NCI-H2171 (cell line): ENCODE measurements around the gene DRAP1.
A peak's percentile ranks its signal among the peaks of the same experiment; 100 is the strongest.

Experiments
- DNase-seq: peaks from one replicate; lab custom pipeline; 2025; lab: John Stamatoyannopoulos, UW

DRAP1 gene

DNA sequence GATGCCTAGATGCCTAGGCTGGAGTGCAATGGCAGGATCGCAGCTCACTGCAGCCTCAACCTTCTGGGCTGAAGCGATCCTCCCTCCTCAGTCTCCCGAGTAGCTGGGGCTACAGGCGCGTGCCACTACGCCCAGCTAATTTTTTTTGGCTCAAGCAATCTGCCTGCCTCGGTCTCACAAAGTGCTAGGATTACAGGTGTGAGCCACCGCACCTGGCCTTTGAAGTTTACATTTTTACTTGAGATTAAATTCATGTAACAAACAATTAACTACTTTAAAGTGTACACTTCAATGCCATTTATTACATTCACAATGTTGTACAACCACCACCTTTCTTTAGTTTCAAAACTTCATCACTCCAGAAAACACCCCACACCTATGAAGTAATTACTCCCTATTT is 15.5 kb upstream of the DRAP1 start:
- DNase-seq: no peak

DNA sequence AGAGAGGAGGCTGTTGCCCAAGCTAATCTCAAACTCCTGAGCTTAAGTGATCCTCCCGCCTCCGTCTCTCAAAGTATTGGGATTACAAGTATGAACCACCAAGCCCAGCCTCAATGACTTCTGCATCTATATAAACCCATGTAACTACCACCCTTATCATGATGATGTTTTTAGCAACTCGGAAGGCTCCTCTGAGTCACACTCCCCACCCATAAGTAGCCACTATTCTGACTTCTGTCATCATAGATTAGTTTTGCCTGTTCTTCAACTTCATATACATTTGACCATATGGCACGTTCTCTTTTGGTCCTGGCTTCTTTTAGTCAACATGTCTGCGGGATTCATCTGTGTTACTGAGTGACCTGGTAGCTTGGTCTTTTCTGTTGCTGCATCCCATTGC is 12.6 kb upstream of the DRAP1 start:
- no peak for DNase-seq

DNA sequence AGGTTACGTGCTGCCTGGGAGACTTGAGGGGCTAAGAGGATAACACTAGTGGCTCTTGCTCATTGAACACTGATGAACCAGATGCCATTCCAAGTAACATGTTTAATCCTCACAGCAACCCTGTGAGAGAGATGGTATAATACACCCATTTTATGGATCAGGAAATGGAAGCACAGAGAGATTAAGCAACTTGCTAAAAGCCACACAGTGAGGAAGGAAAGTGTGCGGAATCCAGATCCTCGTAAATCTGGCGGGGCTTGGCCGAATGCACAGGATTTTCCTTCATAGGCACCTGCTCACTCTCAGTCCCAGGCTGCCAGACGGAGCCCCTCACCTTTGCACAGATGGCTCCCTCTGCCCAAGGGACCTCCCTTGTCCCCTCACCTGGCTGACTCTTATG is 11.3 kb upstream of the DRAP1 start:
- peak; percentile 50 for DNase-seq

DNA sequence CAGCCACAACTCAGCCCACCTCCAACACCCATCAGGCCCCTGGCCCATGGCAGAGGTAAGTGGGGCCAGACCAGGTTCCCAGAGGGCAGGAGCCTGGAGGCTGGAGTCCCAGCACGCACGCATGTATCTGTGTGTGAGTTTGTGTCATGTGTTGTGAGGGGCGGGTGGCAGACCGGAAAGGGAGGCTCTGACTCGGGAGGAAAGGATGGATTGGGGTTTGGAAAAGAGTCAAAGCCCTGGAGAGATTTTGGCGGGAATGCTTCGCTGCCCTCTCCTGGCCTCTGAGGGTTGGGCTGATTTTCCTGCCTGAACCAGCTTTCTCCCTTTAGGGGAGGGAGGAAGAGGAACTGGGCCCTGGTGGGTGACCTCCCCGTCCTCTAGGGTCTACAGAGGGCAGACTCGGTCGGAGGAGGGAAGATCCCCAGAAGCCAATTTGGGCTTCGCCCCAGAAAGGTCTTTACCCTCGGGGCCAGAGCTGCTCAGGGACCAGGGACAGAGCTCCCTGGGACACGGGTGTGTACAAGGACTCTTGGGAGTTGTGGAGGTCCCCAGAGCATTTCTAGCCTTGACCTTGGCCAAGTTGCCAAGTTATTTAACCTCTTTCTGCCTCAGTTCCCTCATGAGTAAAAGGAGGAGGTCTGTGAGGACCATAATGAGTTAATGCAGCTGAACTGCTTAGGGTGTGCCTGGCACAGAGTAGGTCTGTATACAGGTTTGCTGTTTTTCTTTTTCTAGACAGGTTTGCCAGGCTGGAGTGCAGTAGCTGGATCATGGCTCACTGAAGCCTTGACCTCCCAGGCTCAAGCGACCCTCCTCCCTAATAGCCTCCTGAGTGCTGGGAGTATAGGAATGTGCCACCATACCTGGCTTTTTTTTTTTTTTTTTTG is 7.3 kb upstream of the DRAP1 start:
- DNase-seq: no peak

DNA sequence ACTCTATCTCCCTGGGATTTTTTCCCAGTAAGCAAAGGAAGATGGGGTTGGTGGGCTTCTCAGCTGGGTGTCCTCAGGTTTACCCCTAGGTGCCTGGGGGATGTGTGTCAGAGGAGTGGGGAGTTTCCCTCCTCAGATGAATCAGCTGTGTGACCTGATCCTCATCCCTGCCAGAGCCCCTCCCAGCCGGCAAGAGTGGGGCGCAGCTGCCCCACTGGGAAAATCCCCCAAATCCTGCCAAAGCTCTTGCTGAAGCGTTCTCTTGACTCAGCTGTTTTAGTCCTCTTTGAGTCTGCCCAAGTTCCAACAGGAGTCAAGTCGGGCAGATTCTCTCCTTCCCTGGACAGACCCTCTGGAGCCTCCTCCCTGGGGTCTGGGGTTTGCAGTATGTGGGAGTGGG is 6.4 kb upstream of the DRAP1 start:
- DNase-seq: no peak

DNA sequence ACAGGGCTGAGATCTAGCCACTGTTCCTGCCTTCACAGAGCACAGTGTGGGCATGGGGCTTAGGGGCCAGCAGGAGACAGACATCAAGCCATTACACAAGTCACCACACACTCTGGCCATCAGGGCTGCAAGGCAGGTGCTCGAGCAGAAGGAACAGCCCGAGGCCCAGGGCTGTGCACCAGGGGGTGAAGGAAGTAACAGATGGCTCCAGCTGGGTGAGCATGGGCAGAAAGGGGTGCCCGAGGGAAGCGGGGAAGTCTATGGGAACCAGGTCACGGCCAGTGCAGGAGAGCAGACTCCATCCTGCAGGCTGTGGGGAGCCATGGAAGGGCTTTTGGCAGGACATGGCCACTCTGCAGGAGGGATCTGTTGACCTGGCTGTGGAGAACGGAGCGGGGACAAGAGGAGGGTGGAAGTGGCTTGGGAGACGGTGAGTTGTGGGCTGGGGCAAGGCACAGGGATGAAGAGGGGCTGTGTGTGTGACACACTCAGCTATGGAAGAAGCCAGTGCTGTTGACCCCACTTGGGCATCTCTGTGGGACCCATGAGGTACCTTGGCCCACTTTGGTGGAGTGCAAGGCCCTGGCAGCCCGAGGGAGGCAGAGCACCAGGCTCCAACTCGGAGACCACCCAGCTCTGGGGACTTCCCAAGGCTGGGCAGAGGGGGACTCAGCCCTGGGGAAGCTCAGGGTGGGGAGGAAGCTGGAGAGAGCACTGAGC is 4.0 kb upstream of the DRAP1 start:
- DNase-seq: peak; percentile 39

DNA sequence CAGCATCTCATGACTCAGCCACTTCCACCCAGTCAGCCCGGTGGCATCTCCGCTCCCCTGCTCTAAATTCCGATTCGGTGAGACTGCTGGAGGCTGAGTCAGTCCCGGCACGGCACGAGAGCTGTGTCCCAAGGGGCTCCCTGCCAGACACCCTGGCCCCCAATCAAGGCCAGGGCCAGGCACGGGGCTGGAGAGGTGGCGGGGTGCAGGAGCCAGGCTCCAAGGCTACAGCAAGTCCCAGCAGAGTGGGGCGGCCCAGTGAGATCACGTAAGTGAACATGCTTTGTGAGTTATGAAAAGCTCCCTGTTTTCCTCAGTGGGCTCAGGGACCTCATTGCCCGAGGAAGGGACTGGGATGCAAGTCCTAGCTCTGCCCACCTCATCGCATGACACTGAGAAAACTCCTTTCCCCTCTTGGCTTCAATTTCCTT is 3.4 kb upstream of the DRAP1 start:
- no peak for DNase-seq

DNA sequence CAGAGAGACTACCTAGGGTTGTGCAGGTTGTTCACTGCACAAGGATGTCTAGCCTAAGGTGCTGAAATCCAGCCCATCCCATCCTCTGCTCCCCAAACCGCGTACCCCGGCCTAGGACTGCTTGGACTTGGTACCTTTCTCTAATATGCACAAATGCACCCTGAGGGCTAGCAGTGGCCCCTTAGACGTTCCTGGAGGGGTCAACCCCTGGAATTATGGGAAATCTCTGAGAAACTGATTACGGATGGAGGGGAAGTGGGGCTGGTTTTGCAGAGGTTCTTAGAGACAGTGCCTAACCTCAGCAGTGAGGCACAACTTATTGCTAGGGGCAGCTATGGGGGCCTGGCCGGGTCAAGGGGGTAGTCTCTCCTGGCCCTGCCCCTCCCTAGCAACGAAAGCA is 2.8 kb upstream of the DRAP1 start:
- no peak for DNase-seq

DNA sequence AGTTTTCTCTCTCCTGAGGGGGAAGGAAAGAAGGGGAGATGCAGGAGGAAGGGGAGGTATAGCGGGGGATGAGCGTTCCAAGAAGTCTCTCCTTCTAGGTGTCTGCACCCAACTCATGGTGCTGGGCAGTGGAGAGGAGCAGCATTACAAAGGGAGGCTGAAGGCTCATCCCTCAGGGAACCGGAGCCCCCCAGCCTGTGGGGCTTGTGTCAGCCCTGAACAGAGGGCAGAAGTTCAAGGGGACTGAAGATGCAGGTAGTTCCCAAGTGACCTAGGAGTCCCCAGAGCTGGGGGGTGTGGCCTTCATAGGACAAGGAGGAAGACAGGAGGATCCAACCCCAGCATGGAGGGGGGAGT is 2.2 kb upstream of the DRAP1 start:
- no peak for DNase-seq

DNA sequence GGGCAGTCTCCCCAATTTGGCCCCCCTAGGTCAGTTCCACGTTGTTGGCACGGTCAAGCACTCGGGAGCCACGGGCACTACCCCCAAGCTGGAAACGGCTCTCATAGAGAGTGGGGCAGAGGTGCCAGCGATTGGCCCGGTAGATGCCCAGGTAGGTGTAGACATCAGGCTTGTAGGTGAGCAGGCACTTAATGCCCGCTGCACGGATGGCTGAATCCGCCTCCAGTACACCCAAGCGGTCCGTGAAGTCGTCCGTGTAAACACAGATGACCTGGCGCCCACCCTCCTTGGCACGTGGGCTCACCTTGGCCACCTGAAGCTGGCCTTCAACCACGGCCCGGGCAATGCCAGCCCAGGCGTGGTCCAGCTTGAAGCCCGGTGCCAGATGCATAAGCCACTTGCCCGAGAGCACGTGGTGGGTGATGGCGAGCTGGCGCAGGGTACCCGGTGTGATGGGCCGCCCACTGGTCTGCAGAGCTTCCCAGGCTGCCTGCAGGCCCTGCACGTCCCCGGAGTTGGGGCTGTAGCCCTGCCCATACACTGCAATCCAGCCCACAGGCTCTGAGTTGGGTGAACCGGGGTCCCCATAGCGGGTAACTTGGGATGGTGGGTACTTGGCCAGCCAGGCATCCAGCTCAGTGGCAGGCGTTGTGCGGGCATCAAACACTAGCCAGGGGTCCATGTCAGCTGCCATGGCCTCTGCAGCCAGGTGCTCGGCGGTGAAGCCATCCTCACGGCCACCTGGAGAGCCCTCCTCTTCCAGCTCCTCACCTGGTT is 1.6 kb upstream of the DRAP1 start:
- DNase-seq: no peak

DNA sequence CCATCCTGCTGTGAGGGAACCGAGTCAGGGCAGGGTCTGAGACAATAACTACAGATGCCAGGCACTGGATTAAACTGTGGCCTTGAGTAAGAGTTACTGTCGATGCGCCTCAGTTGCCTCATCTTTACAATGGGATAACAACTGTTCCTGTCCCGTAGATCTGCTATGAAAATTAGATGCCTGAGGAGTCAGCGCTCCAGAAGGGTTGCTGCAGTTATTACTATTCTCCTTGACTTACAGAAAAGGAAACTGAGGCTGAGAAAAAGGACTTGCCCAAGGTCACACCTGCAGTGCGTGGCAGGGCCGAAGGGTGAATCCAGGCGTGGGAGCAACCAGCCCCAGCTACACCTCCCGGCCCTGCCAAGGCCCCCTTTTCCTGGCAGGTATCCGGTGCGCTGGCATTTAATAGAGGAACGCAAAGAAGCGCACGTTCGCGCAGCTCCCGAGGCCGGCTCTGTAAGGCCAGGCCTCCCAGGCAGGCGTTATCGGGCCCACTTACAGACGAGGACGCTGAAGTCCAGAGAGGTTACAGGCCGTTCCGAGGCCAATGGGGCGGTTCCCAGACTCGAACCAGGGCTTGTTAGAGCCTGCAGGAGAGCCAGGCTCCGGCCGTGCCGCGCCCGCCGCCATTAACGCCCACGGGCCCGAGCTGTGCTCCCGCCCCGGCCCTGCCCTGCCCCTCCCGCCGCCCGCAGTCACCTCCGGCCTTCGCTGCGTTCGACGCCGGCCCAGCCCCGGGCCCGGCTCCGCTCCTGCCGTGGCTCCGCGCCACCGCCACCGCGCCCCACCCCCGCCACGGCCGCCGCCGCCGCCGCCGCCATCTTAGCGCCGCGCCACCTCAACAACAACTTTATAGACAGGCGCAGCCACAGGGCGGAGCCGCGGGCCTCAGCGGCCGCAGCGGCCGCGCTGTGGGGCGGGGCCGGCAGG is 750 bp upstream of the DRAP1 start, which contains the start of gene C11orf68:
Gene C11orf68, minus strand, starts transcription at position 852 of the 930 bp plus-strand sequence. Its CDS starts 31 bp downstream, at position 821.
- no peak for DNase-seq

DNA sequence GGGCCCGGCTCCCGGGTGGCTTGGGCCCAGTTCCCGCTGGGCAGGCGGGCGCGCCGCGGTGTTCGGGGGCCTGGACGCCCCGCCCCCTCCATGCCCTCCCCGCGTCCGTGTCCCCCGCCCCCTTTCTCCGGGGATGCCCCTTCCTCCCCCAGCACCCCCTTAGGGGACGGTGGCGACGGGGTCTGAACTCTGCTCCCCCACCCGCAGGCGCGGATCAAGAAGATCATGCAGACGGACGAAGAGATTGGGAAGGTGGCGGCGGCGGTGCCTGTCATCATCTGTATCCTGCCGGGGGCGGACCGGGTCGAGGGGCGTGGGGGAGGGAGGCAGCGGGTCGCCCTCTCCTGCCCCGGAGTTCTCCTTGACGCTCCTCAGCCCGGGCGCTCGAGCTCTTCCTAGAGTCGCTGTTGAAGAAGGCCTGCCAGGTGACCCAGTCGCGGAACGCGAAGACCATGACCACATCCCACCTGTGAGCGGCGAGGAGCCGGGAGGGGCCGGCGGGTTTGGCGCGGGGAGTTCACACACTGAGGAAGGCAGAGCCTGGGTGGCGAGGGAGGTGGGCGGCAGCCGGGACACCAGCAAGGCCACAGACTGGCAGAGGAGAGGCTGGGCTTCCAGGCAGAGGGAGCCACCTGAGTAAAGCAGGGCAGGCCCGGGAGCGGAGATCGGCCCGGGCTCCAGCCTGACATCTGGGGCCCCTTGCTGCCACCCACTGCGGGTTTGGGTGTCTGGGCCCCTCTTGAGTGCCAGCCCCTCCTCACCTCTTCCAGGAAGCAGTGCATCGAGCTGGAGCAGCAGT is 546 bp downstream of the DRAP1 start:
- no peak for DNase-seq

DNA sequence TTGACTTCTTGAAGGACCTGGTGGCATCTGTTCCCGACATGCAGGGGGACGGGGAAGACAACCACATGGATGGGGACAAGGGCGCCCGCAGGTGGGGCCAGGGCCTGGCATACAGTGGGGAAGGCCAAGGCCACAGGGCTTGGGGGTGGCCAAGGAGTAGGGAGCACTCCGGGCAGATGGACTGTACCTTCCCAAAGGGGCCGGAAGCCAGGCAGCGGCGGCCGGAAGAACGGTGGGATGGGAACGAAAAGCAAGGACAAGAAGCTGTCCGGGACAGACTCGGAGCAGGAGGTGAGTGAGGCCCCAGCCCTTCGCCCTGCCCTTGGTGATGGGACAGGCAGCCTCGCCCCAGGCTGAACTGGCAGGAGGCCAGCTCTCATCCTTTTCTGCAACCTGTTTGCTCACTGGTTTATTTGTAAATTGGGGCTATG is 1.2 kb downstream of the DRAP1 start:
- DNase-seq: no peak

DNA sequence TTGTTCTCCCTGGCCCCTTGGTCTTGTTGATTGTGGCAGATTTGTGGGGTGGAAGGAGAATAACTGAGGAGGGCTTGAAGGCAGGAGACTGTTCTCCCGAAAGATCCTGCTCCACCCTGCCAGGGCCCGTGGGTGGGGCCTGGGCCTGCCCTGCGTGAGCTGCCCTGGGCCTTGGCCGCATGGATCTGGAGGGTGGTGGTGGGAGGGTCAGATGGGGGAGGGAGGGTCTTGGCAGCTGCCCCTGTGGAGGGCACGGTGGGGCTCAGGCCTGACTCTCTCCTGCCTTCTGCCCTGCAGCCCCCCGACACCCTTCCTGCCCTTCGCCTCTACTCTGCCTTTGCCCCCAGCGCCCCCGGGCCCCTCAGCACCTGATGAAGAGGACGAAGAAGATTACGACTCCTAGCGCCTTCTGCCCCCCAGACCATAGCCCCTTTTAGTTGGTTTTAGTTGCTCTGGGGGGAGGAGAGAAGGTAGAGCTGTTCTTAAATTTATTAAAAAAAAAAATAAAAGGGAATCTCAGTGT is 1.9 kb downstream of the DRAP1 start:
- no peak for DNase-seq

DNA sequence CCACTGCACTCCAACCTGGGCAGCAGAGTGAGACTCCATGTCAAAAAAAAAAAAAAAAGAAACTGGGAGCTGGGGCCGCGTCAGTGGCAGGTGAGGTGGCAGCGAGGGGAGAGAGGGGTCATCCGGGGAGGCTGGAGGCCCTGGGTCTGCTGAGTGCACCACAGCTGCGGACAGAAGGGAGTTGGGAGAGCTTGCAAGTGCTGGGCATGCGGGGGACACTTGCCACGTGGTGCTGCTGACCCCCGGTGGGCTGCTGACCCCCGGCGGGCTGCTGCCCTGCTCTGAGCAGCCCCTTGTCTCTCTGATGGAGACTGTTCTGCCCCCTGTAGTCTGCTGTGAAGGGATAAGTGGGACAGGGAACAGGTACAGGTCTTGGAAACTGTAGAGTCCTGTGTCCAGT is 2.6 kb downstream of the DRAP1 start:
- no peak for DNase-seq

DNA sequence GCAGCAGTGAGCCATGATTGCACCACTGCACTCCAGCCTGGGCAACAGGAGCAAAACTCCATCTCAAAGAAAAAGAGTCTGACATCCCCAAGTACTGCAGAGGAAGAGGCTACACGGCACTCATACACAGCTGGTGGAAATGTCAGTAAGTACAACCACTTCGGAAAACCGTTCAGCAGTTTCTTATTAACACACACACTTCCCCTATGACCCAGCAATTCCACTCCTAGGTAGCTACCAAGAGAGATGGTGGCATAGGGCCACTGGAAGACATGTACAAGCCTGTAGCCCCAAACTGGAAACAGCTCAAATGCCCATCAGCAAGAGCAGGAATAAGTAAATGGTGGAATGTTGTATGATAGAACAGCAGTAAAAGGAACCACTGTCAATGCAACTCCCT is 3.3 kb downstream of the DRAP1 start:
- DNase-seq: no peak

DNA sequence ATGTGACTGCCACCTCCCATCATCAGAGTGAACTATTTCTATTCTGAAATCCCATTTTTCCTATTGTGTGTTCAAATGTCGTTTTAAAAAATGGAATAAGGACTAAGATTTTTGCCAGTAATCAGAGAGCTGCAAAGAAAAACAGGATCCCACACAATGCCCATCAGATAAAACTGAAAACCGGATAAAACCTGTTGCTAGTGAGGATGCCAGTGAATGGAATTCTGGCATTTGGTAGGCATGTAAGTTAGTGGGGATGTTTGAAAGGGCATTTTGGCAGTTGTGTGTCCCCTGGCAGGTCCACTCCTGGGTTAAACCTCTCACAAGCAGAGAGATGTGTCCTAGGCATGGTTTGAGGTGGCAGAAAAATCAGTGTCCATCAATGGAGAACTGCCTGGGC is 6.2 kb downstream of the DRAP1 start:
- DNase-seq: no peak

DNA sequence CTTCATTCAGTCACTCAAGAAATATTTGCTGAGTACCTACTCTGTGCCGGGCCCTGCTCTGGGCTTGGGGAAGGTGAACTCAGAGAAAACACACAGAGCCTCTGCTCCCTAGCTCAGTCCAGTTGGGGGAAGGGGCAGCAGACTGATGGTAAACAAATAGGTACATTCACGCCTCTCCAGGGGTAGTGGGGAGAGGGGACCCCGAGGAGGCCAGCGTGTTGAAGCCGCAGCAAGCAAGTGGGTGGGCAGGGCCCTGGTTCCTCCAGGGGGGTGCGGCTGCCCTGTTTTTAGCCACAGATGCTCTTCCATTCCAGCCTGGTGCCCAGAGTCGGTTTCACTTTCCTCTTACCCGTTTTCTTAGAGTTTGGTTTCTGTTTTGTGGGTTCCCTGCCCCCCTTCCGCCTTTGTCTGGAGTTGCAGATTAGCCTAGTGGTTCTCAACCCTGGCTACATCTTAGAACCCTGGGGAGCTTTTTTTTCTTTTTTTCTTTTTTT is 8.7 kb downstream of the DRAP1 start:
- no peak for DNase-seq

DNA sequence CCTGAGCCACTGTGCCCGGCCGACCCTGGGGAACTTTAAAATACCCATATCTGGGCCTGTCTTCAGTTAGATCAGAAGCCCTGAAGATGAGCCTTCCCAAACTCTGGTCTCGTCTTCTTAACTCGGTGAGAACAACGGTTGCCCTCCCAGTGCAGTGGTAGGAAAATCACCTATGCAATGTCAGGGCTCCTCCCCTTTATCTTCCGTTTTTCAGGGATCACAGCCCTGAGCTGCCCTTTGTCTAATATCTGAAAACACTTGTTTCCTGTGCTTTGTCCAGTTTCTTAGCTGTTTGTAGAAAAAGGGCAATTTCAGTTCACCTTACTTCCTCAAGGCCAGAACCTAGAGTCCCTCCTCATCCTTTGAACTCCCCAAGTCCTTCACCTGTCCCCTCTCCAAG is 9.4 kb downstream of the DRAP1 start:
- no peak for DNase-seq
